Motor neuron (in vitro differentiated cells): ENCODE data around the gene AFF1. TPM values are rescaled to one million over a fixed set of nuclear protein-coding genes. Genes with fewer than 3 reads are reported as not detected.
"Not testable (repeated sequence)": the region's sequence is repeated elsewhere in the genome, so short reads cannot be mapped to it uniquely, and the experiment has no call there.

Experiments
- ATAC-seq, 8 experiments: fragments of 200-7000 bp; cut with Tn5 transposase; replicated peaks in 6 of 8; 2 replicates each; pipeline ENCODE4 v1.8.0; 2021; ENCODE audit warnings: mild to moderate bottlenecking in 8 of 8, moderate library complexity in 8 of 8
- H3K27ac ChIP-seq, 2 donors: fragments of 250-450 bp; sonication (Bioruptor Pico); 2 replicates each; pipeline ENCODE4 v1.9.0; 2021; ENCODE audit warnings: antibody characterized with exemption in 2 of 2, mild to moderate bottlenecking in 2 of 2, moderate library complexity in 1 of 2
- H3K4me1 ChIP-seq, 2 donors: fragments of 250-450 bp; sonication (Bioruptor Pico); replicated peaks in 1 of 2; 2 replicates each; pipeline ENCODE4 v1.6.1; 2021; ENCODE audit warnings: antibody characterized with exemption in 2 of 2, mild to moderate bottlenecking in 2 of 2, moderate library complexity in 1 of 2
- H3K4me3 ChIP-seq, 5 donors: fragments of 250-450 bp; sonication (Bioruptor Pico); 2 replicates each; pipeline ENCODE4 v1.9.0; 2021; ENCODE audit warnings: antibody characterized with exemption in 5 of 5, mild to moderate bottlenecking in 5 of 5, moderate library complexity in 4 of 5
- WGBS, 10 experiments: fragments of 450-650 bp; shearing (Covaris generic); methylation state at CpG; one replicate each; pipeline ENCODE4 v1.0.0; 2022; 5-methylcytosine and 5-hydroxymethylcytosine counted together
- in situ Hi-C, 9 experiments: fragments of 400-800 bp; cut with MboI; loops; one replicate each; pipeline ENCODE4 v1.15.0; 2021; ENCODE audit warnings: low sequenced_read_pairs in 9 of 9, low pct_unique_long_range_greater_than_20kb in 2 of 9; ENCODE audit not compliant: unreplicated experiment in 9 of 9
- total RNA-seq, 8 experiments: library from RNA; unstranded; fragments of 300-600 nt; gene quantifications; 2 replicates each; pipeline versions ENCODE4 v1.2.3 to v1.2.4, GENCODE V29; 2022

The AFF1 gene
- total RNA-seq, 8 experiments from 2014 or later, result 7.7 to 47.0 (median 15.8) TPM

- H3K4me1 ChIP-seq, result peaks cover 10 to 14% of the 10 kb centered on the region in 2 donors
- no peak overlapping the region for H3K4me3 ChIP-seq
- in situ Hi-C loops, result no loop called here
- no peak overlapping the region for H3K27ac ChIP-seq
- no peak for ATAC-seq
- WGBS, 10 experiments, result 90 to 100% (median 100%) methylated on average over 1 to 2 of the region's 2 CpGs; no CpG with 5 or more reads in 4 of the 10 experiments
Observed at GRCh38 chr4:87003266-87003665, 68.5 kb downstream of the AFF1 start.

GRCh38 chr4:87005369-87005689 is 70.5 kb downstream of the AFF1 start:
- H3K27ac ChIP-seq, result peak overlapping the region in 1 of 2 donors; percentile 99

GRCh38 chr4:87005690-87006425 is 71.0 kb downstream of the AFF1 start:
- WGBS, 10 experiments, result 1 to 30% (median 8%) methylated on average over 2 to 15 of the region's 16 CpGs; no CpG with 5 or more reads in 1 of the 10 experiments
- H3K27ac ChIP-seq, result peak overlapping the region; percentile 98 to 99
- peak; percentile 1 to 4 (median 1) for ATAC-seq
- peaks cover 23 to 25% of the 10 kb centered on the region in 2 donors for H3K4me1 ChIP-seq
- in situ Hi-C loops, result no loop called here
- H3K4me3 ChIP-seq, result peak overlapping the region; percentile 86 to 99 (median 88)

More at GRCh38 chr4:87005369-87005689, 70.5 kb downstream of the AFF1 start:
- no peak for ATAC-seq
- in situ Hi-C loops, result no loop called here
- 78 to 100% (median 91%) methylated on average over 1 of the region's 1 CpG; no CpG with 5 or more reads in 5 of the 10 experiments for WGBS, 10 experiments
- Histone ChIP-seq H3K4me3 (peak overlapping the region; percentile 86 to 99 (median 88)), H3K4me1 (peaks cover 23 to 25% of the 10 kb centered on the region in 2 donors)

GRCh38 chr4:87006426-87006675 is 71.5 kb downstream of the AFF1 start:
- H3K27ac ChIP-seq, result peak overlapping the region; percentile 98 to 99

GRCh38 chr4:87006676-87007527 is 72.1 kb downstream of the AFF1 start:
- peak overlapping the region; percentile 86 to 99 (median 88) for H3K4me3 ChIP-seq
- peaks cover 23 to 32% of the 10 kb centered on the region in 2 donors for H3K4me1 ChIP-seq
- peak overlapping the region; percentile 98 to 99 for H3K27ac ChIP-seq
- ATAC-seq, result peak; percentile 80 to 93 (median 91)
- in situ Hi-C loops, result no loop called here
- 0 to 4% (median 1%) methylated on average over 3 to 47 of the region's 82 CpGs; no CpG with 5 or more reads in 6 of the 10 experiments for WGBS, 10 experiments

More at GRCh38 chr4:87006426-87006675, 71.5 kb downstream of the AFF1 start:
- Histone ChIP-seq H3K4me1 (peaks cover 23 to 27% of the 10 kb centered on the region in 2 donors), H3K4me3 (peak overlapping the region; percentile 86 to 99 (median 88))
- 0 to 2% (median 0%) methylated on average over 1 to 9 of the region's 9 CpGs; no CpG with 5 or more reads in 2 of the 10 experiments for WGBS, 10 experiments
- in situ Hi-C loops, result no loop called here
- ATAC-seq, result no peak

- ATAC-seq, result no peak
- in situ Hi-C loops, result no loop called here
- Histone ChIP-seq H3K4me1 (peaks cover 23 to 32% of the 10 kb centered on the region in 2 donors), H3K4me3 (peak overlapping the region; percentile 86 to 99 (median 88)), H3K27ac (peak overlapping the region in 1 of 2 donors; percentile 99)
- 0 to 10% (median 2%) methylated on average over 1 to 21 of the region's 22 CpGs for WGBS, 10 experiments
Observed at GRCh38 chr4:87007528-87008446, 73.0 kb downstream of the AFF1 start.

- in situ Hi-C loops, result no loop called here
- Histone ChIP-seq H3K4me3 (peak overlapping the region in 2 of 5 donors; percentile 9 to 97), H3K27ac (no peak overlapping the region), H3K4me1 (peaks cover 23 to 32% of the 10 kb centered on the region in 2 donors)
- 20 to 100% (median 58%) methylated on average over 1 to 2 of the region's 2 CpGs; no CpG with 5 or more reads in 4 of the 10 experiments for WGBS, 10 experiments
- ATAC-seq, result no peak
Observed at GRCh38 chr4:87009095-87009648, 74.4 kb downstream of the AFF1 start.

GRCh38 chr4:87010192-87010591 is 75.4 kb downstream of the AFF1 start:
- in situ Hi-C loops, result no loop called here
- no peak for ATAC-seq
- WGBS, 10 experiments, result 67 to 100% (median 84%) methylated on average over 1 of the region's 1 CpG; no CpG with 5 or more reads in 2 of the 10 experiments

GRCh38 chr4:87011340-87012034 is 76.7 kb downstream of the AFF1 start:
- peaks cover 13 to 24% of the 10 kb centered on the region in 2 donors for H3K4me1 ChIP-seq
- WGBS, 10 experiments, result 13 to 100% (median 52%) methylated on average over 1 to 5 of the region's 5 CpGs
- peak in 2 of 8 experiments; percentile 5 to 6 for ATAC-seq
- in situ Hi-C loops, result no loop called here
- H3K4me3 ChIP-seq, result no peak overlapping the region
- no peak overlapping the region for H3K27ac ChIP-seq

More at GRCh38 chr4:87010192-87010591, 75.4 kb downstream of the AFF1 start:
- no peak overlapping the region for H3K27ac ChIP-seq
- H3K4me3 ChIP-seq, result no peak overlapping the region
- H3K4me1 ChIP-seq, result peaks cover 21 to 31% of the 10 kb centered on the region in 2 donors

- 44 to 100% (median 75%) methylated on average over 2 to 4 of the region's 4 CpGs; no CpG with 5 or more reads in 1 of the 10 experiments for WGBS, 10 experiments
- no peak overlapping the region for H3K27ac ChIP-seq
- H3K4me1 ChIP-seq, result peaks cover 13 to 24% of the 10 kb centered on the region in 2 donors
- peak in 1 of 8 experiments; percentile 35 for ATAC-seq
- in situ Hi-C loops, result no loop called here
- no peak overlapping the region for H3K4me3 ChIP-seq
Observed at GRCh38 chr4:87012265-87012953, 77.6 kb downstream of the AFF1 start.

GRCh38 chr4:87012954-87013308 is 78.1 kb downstream of the AFF1 start:
- in situ Hi-C loops, ATAC-seq, H3K4me3 ChIP-seq, H3K27ac ChIP-seq: not testable (repeated sequence)
- peaks cover 13 to 24% of the 10 kb centered on the region in 2 donors for H3K4me1 ChIP-seq
- WGBS, 10 experiments, result 60 to 93% (median 87%) methylated on average over 1 to 6 of the region's 9 CpGs; no CpG with 5 or more reads in 7 of the 10 experiments
